ENCODE measurements around the gene ADH7.

Gene ADH7

DNA sequence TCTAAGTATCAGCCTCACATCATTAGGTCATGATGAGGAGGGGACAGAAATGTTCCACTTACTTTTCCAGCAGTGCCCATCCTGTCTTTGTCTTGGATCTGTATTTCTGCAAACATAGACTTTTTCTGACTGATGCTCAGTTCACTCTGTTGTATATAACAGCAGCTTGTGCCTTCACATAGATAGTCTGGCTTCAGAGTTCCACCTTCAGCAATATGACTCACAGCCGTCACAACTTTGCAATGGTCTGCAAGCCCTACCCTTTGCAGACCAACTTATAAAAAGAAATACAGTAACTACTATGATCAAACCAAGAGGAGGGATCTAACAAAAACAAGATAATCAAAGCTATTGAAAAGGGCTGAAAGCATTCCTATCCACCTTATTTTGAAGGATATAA lies at the start of gene ADH7:
TSS of gene ADH7 (minus strand) at position 189 of the 400 bp plus-strand sequence. CDS start at position 80, 109 bp downstream.
- DNase-seq (ENCODE audit: low read depth in 2 of 2) = no peak

DNA sequence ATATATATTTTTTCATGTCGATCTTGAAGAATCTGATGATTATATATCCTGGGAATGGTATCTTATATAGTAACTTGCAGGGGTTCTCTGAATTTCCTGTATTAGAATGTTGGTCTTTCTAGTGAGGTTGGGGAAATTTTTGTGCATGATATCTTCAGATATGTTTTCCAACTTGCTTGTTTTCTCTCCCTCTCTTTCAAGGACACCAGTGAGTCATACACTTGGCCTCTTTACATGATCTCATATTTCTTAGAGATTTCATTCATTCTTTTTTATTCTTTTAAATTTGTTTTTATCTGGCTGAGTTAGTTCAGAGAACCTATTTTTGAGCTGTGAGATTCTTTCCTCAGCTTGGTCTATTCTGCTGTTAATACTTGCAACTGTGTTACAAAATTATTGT lies 48.5 kb upstream of the ADH7 start:
- no peak for DNase-seq (ENCODE audit: low read depth in 2 of 2)

DNA sequence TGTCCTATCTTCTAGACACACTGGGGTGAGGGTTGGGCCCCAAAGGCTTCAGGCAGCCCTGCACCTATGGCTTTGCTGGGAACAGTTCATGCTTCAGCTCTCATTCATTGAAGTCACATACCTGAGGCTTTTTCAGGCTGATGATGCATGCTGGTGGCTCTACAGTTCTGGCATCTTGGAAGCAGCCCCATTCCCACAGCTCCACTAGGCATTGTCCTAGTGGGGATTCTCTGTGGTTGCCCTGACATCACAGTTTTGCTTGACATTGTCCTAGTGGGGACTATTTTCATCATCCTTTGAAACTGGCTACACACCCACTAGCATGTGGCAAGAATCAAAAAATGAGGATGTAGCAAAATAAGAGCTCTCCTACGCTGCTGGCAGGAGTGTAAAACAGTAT lies 38.0 kb upstream of the ADH7 start:
- DNase-seq (ENCODE audit: low read depth in 2 of 2) = no peak

DNA sequence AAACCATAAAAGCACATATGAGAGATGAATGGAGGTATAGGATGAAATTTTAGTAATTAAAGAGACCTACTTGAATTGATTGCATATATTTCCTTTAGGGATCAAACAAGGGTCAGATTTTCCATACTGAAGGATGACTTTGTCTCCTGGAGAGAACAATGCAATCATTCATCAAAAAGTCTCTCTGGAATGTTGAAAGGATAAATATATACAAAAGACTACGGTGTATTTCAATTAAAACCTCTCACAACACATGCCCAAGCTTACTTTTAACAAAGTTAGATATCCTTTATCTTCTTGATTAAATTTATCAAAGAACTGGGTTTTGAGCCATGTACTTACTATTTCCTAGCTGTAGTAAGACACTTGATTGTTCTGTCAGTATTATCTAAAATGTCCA lies 36.8 kb upstream of the ADH7 start:
- no peak for DNase-seq (ENCODE audit: low read depth in 2 of 2)

DNA sequence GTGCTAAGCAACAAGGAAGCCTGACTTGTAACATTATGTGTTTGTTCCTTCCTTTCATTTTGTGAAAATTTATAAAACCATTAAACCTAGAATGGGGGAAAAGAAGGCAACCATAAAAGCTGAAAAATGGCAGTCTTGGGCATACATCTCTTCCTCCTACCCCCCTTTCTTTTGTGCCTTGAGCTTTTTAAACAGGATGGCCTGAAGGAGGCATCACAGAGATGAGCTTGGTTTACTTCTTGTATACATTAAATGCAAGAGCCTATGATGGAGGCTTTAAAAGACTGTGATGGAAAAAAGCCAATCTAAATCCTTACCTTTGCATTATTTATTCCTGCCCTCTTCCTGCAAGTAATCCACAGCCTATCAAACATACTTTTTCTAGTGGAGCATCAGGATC lies 36.2 kb upstream of the ADH7 start:
- no peak for DNase-seq (ENCODE audit: low read depth in 2 of 2)

DNA sequence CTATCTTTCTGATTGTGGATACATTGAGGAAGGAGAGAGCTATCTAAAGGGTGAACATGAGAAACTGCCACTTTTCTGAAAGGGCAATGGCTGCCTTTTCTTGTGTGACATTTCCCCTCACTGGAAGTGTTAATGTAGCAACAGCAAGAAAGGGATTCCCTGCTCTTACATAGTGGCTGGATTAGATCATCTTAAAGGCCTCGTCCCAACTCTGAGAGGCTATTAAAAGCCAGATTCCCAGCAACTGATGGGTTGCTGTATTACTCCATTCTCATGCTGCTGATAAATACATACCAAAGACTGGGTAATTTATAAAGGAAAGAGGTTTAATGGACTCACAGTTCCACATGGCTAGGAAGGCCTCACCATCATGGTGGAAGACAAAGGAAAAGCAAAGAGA lies 33.7 kb upstream of the ADH7 start:
- DNase-seq (ENCODE audit: low read depth in 2 of 2) = no peak

DNA sequence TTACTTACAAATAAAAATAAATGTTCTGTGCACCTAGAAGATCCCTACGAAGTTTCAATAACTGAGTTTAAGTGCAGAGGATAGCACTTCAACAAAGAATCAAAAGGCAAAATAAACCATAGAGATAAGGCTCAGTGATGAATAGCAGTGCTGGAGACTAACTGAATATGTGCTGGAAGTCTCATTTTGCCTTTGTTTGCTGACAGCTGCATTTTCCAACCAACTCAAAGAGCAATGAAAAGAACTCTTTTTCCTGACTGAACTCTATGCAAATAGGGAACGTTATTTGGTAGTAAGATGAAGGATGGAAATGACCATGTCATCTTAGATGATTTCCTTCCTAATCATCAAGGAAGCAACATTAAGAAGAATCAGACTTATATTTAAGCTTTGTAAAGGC lies 32.7 kb upstream of the ADH7 start:
- no peak for DNase-seq (ENCODE audit: low read depth in 2 of 2)

DNA sequence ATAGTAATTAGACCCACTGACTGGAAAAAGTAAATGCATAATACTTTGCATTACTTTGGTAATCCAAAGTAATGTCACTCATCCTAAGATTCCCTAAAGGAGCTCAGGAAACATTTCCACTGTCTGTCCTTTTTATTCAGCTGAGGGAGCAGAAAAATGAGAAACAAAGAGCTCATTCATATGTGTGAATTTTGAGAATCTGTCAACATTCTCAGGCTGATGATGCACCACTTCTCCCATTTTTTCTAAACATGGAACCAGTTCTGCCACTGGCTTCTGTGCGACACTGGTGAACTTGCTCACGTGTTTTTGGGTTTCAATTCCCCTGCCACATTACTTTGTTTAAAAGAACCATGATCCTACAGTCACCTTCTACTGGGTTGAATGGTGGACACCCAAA lies 28.4 kb upstream of the ADH7 start:
- no peak for DNase-seq (ENCODE audit: low read depth in 2 of 2)

DNA sequence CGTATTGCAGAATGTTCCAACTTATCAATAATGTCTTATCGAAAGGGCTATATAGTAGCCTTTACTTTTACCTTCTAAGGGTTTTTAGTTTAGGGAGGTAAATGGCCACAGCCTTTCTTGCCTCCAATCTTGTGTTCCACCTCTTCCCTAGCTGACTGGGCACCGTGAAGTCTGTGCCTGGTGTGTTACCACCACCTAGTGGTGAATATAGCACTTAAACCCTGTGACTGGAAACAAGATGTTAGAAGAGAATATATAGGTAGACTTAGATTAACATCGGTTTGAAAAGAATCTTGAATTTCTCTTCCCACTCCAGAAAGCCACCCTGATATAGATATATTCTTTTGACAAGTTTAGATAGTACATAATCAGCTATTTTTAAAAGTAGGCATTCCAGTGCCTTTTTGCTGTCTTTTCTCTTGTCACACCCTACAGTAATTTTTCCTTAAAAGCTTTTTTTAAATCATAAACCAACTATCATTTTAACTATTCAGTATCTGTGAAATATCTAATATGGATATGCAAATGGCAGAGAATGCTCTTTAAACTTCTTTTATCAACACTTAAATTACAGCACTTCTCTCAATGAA lies 27.8 kb upstream of the ADH7 start:
- DNase-seq (ENCODE audit: low read depth in 2 of 2) = peak; percentile 20 to 22

DNA sequence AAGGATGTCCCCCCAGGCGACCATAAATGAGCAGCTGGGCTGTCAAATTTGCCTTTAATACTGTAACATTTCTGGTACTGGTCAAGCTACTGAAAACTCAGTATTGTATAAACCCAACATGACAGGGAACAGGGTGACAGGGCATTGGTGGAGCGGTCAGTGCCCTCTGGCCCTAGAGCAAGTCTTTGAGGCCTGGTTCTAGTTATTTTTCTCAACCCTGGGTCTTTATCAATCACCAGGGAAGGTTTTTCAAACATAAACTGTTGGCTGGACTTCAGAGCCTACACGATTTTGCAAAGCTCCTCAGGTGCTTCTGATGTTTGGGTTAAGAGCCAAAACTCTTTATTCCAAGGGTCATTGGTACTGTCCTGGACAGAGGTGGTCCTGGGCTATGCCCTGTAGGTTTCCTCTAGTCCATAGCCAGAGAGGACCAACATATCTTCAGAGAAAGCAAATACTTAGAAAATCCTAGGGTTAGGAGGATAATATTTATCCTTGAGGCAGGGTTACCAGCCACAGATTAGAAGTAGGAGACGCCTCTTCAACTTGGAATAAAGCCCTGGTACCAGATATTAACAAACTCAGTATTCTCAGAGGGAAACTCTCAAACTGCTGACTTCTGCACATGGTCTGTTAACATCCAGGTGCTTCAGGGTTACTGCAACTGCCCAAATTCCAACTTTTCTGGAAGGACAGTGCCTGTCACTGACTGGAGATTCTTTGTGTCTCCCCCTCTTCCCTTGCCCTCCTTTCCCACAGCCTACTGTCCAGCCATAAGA lies 26.7 kb upstream of the ADH7 start:
- no peak for DNase-seq (ENCODE audit: low read depth in 2 of 2)

DNA sequence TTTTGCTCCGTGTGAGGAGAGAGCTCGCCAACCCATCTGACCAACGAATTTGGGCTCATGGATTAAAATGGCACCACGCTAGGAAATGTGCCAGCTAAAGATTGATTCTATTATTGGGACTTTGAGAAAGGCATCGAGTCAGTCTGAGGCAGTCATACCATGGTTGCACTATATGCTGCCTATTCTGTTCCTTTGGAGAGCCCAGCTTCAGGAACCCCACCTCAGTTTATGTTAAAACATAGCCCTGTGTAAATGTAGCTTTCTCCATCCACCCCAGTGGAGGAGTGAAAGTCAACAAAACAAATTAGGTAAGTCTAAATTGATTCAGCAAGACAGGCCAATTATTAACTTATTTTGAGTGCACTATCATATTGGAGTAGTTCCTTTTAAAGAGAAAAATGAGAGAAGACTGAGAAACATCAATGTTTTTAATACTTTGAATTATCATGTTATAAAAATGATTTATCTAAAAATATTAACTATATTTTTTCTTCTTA lies 24.5 kb upstream of the ADH7 start:
- no peak for DNase-seq (ENCODE audit: low read depth in 2 of 2)

DNA sequence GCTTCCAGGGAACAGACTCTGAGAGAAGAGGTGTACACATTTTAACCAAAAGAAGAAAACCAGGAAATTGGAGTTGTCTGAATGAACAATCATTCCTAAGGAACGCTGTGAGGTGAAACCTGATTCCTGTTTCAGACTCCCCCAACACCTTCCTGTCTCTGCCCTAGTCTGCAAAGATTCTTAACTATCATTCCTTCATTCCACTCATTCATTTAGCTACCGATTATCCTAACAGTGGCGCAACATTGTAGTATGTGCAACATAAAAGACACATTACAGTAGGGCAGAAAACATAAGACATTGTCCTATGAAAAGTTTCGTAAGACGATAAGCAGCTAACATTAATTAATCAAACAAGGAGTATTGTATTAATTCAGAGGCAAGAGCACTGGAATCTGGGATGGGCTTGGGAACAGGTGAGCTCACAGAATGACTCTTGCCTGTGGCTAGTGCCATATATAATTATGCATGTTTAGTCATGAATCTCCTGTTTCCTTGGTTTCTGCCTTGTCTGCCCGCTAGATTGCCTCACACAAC lies 23.8 kb upstream of the ADH7 start:
- no peak for DNase-seq (ENCODE audit: low read depth in 2 of 2)

DNA sequence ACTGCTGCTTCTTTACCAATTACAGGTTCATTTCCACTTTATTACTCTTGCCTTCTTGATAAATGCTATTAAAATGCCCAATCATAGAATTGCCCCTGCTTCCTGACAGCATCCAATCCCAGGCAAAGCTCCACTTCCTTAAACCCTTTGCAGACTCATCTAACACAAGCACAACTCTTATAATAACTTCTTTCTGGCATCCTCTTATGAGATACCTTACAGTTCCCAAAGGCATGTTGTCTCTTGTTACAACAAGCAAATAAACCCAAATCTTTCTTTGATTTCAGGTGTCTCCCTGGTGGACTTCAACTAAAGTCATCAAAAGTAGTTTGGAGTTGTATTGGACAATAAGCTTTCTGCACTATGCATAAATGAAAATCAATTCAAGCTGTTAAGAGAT lies 22.5 kb upstream of the ADH7 start:
- no peak for DNase-seq (ENCODE audit: low read depth in 2 of 2)

DNA sequence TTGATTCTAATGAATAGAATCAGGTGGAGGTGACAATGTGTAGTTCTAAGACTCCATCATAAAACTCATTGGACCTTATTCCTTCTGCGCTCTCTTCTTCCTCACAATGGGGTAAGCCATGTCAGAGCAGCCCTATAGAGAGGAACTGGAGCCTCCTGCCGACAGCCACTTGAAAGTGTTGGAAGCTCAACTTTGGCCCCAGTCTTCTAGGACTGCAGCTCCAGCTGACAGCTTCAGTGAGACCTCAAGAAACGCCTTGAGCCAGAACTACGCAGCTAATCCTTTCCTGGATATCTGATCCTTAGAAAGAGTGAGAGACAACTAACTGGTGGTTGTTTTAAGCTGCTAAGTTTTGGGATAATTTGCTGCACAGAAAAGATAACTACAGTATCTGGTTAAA lies 22.1 kb upstream of the ADH7 start:
- no peak for DNase-seq (ENCODE audit: low read depth in 2 of 2)

DNA sequence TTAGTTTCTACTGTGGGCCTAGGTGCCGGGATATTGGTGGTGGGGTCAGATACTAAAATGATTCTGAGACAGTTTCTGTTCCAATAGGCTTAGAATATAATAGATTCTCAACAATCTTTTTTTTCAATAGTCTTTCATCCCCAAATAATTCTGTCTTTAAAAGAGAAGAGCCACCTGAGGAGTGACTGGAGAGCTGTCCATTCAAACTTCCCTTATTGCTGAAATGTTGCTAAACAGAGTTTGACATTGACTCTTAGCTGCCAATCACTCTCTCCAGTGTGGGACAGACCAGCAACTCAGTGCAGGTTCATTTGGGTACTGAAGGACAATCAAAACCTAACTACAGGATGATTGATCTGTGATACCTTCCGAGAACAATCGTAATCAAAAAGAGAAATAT lies 12.4 kb upstream of the ADH7 start:
- no peak for DNase-seq (ENCODE audit: low read depth in 2 of 2)

DNA sequence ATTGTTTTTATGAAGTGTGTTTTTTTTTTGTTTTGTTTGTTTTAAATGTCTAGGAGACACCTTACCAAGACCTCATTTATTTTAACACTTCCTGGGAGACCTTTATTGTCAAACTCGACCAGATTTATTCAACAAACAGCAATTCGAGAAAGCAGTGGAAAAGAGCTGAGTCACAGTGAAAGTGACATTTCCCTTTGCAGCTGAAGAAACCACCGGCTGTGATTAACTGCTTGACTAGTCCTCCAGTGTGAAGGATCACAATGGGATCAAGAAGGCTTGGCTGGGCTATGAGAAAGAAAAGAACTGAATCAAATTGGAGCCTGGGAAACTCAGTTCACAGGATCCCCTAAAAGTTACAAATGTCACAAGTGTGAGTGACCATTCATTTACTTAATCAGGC lies 11.9 kb upstream of the ADH7 start:
- DNase-seq (ENCODE audit: low read depth in 2 of 2) = no peak

DNA sequence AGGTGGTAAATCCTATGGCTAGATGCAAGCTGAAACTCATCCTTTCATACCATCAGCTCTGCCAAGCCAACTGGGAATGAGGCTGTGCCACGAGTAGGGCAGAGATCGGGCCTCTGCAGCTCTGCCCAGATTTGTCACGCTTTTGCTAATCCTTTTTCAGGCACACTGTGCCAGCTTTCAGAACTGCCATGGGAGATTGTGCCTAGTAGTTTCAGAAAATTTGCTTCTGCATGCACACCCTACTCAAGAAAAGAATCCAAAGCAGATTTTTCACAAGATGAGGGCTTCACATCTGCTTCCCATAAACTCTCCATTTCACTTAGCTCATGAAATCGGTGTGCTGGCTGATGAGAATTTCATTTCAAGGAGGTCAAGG lies 3.3 kb upstream of the ADH7 start:
- no peak for DNase-seq (ENCODE audit: low read depth in 2 of 2)

DNA sequence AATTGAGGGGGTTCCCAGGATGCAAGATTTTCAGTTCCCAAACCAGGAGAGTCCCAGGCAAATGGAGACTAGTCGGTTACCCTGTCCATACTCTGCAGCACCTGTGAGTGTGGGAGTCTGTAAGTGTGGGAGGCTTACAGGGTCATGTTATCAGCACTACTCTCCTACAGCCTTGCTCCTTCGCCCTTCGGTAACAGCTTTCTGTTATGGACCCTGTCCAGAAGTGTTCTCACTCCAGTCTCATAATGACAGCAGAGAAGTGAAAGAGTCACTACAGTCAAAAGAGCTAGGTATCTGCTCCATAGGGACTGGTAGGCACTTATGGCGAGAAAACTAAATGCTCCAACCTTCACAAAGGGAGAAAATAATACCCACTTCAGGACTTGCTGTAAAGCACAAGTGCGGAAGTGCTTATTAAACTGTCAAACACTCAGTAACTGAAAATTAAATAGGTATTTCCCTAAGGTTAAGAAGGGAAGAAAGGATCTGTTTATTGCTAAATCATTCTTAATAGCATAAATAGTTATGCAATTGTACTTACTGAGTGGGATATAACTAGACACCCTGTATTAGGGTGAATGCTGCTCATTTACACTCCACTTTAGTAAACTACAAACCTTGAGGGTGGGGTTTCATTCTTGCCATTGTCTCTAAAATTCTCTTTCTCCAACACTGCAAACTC lies 2.7 kb upstream of the ADH7 start:
- no peak for DNase-seq (ENCODE audit: low read depth in 2 of 2)

DNA sequence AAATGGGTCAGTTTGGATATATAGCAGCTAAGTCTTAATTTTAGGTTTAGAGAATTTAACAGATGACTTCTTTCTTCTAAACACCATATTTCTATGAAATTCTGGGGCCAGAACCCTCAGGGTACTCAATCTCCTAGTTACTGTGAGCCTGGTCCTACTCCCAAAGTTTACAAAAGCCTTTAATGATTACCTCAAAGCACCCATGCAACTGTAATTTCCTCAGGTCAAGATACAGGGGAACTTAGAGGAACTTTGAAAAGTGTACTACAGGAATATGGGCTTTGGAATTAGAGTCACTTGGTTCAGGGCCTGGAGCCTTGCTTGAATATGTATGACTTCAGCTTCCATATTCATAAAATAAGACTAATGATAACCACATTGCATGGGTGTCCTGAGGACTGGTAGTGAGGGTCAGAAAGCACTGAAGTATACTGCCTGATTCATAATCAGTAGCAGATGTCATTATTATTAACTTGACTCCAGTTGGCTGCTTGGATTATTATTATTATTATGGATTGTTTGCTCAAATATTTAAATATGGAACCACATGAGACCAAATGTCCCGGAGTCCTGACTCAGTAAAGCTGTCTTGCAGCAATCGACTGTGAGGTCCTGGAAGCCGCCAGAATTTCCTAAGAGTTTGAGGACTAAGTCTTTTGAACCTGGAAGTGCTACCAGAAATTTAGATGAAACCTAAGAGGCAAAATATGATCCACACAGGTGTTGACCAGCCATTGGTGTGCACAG lies 2.0 kb upstream of the ADH7 start:
- no peak for DNase-seq (ENCODE audit: low read depth in 2 of 2)

DNA sequence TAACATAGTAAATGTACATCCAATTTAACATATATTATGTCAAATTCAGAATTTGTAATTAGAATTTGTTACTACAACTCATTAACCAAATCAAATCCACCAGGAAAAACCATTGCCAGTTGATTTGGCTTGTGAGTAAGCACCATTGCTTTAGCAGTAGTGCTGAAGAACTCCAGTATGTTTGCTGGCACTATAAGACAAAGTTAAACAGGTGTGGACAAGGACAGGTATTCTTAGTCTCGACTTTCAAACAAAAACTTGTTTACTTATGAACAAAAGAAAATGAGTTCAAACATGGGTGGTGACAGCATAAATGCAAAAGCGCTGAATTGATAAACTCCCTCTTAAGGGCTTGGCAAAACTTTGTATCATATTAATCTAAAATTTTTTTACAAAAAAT lies 1.3 kb upstream of the ADH7 start:
- DNase-seq (ENCODE audit: low read depth in 2 of 2) = no peak

DNA sequence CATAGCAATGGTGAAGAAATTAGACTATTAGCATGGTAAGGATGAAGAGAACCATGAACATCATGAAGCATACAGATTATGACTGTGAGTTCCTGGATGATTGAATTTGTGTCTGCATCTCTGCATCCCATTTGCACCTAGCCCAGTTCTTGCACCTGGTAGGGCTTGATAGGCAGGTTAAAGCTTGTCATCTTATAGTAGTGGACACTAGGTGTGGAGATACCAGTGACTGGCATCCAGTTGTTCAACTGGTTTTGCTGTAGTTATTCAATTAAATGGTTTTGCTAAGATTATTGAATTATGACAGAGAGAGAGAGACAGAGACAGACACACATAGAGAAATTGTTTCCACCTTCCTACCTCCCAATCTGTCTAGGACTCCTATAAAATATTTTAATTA lies 5.0 kb downstream of the ADH7 start:
- no peak for DNase-seq (ENCODE audit: low read depth in 2 of 2)

DNA sequence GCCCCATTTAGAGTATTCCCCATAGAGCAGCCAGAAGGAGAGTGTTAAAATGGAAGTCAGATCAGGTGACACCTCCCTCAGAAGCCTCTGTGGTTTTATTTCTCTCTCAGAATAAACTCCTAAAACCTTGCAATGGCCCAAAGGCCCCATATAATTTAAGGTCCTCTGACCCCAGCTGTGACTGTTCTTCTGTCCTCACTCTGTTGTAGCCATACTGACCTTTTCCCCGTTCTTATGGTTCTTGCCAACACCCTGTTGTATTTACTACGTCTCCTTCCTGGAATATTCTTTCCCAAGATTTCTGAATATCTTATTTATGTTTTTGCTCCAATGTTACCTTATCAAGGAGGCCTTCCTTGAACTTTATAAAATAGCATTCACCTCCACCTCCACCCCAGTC lies 18.0 kb downstream of the ADH7 start:
- DNase-seq (ENCODE audit: low read depth in 2 of 2) = no peak
